ENCODE results near the gene ASPSCR1.

The ASPSCR1 gene

DNA sequence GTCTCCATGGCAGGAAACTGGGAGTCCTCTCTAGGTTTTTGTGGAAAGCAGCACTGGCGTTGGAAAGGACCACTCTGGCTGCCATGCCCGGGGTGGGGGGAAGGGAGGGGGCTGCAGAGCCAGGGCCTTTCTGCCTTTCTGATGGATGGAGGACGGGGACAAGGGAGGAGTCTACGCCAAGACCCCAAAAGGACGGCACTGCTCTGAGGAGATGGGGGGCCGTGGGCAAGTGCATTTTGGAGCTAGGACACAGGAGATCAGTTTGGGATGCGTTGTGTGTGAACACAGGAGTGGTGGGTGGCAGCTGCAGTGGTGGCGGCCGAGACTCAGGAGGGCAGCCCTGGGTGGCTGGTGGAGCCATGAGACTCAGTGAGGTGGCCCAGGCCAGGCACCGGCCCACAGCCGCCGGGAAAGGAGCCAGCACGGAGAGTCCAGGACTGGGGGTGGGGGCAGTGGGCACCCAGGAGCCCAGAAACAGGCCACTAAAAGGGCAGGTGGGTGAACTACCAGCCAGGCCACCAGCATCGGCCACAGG lies 43.2 kb downstream of the ASPSCR1 start:
- no peaks in the 10 kb centered on the region for H3K9me3 ChIP-seq (ENCODE audit: control extremely low read depth in 1 of 5, control insufficient read depth in 4 of 5, insufficient read depth in 2 of 5, low read depth in 1 of 5, low read length in 4 of 5)
- ChIA-PET CTCF (interaction anchor here (0.9 to 6.8 kb wide), 25 partner anchors 12 to 153 kb away, joined by 3 to 117 read pairs (median 5); partner anchors contain the start of genes ASPSCR1, DCXR, MAFG and NOTUM), POLR2A (interaction anchor here (2.1 kb wide), 1 partner anchor 61 kb away, joined by 11 read pairs; no protein-coding TSS in a partner anchor)
- WGBS (ENCODE audit: insufficient coverage) = 96% methylated on average over 12 of the region's 14 CpGs
- no peak for DNase-seq
- no peak overlapping the region for H3K27ac ChIP-seq (ENCODE audit: insufficient read depth in 1 of 2, low read depth in 1 of 2, low read length in 2 of 2, poor library complexity in 1 of 2, severe bottlenecking in 2 of 2)
- peaks cover 0 to 17% (median 7%) of the 10 kb centered on the region in 4 experiments for H3K36me3 ChIP-seq (ENCODE audit: control insufficient read depth in 4 of 4, insufficient read depth in 4 of 4, low read length in 3 of 4)
- no peaks in the 10 kb centered on the region for H3K27me3 ChIP-seq (replicated peaks in 2 of 5; ENCODE audit: control insufficient read depth in 4 of 5, insufficient read depth in 5 of 5, low read length in 4 of 5)
- peaks cover 0 to 30% (median 28%) of the 10 kb centered on the region in 4 experiments for H3K4me1 ChIP-seq (ENCODE audit: control extremely low read depth in 1 of 4, control insufficient read depth in 4 of 4, insufficient read depth in 4 of 4, low read length in 3 of 4)
- H3K4me3 ChIP-seq (ENCODE audit: control insufficient read depth in 1 of 7, extremely low read depth in 1 of 7, insufficient read depth in 4 of 7, low read depth in 2 of 7, low read length in 6 of 7) = no peak overlapping the region

DNA sequence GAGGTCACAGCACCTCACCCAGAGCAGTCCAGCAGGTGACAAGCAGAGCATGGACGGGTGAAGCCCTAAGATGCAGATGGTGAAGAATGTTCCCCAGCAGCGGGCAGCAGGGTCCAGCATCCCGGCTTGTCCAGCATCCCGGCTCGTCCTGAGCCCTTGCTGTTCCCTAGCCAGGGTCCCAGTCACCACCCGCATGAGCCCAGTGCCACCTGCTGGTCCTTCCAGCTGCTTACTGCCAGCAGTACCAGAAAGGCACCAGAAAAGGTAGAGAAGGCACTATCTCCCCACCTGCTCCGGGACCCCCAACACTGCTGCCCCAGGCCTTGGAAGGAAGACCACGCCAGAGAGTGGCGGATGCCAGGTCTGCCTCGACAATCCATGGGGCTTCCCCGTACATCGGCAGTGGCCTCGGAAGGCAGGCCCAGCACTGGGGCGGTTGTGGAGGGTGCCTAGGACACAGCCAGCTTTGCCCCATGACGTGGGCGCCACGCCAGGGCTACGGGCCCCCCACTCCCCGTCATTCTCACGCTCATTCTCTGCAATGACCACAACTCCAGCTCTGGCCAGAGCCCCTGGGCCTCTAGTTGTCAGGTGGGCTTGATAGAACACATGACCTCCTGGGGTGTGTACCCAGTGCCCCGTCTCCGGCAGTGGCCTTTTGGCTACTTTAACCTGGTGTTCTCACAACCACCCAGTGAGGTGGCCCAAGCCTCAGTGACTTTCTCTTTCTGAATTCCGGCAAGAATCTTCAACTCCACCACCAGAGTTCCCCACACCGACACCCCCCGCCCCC lies 43.9 kb downstream of the ASPSCR1 start:
- Histone ChIP-seq H3K4me1 (ENCODE audit: control extremely low read depth in 1 of 4, control insufficient read depth in 4 of 4, insufficient read depth in 4 of 4, low read length in 3 of 4) (peaks cover 0 to 33% (median 29%) of the 10 kb centered on the region in 4 experiments), H3K36me3 (ENCODE audit: control insufficient read depth in 4 of 4, insufficient read depth in 4 of 4, low read length in 3 of 4) (peaks cover 0 to 17% (median 7%) of the 10 kb centered on the region in 4 experiments), H3K9me3 (ENCODE audit: control extremely low read depth in 1 of 5, control insufficient read depth in 4 of 5, insufficient read depth in 2 of 5, low read depth in 1 of 5, low read length in 4 of 5) (no peaks in the 10 kb centered on the region), H3K27me3 (replicated peaks in 2 of 5; ENCODE audit: control insufficient read depth in 4 of 5, insufficient read depth in 5 of 5, low read length in 4 of 5) (no peaks in the 10 kb centered on the region), H3K4me3 (ENCODE audit: control insufficient read depth in 1 of 7, extremely low read depth in 1 of 7, insufficient read depth in 4 of 7, low read depth in 2 of 7, low read length in 6 of 7) (peak overlapping the region in 6 of 7 experiments; percentile 8 to 85 (median 80)), H3K27ac (ENCODE audit: insufficient read depth in 1 of 2, low read depth in 1 of 2, low read length in 2 of 2, poor library complexity in 1 of 2, severe bottlenecking in 2 of 2) (peak overlapping the region in 1 of 2 experiments; percentile 76)
- 43% methylated on average over 19 of the region's 25 CpGs for WGBS (ENCODE audit: insufficient coverage)
- DNase-seq = peak; percentile 63 to 77 (median 70)
- ChIA-PET CTCF (interaction anchor here (0.5 to 6.8 kb wide), 22 partner anchors 13 to 154 kb away, joined by 3 to 117 read pairs (median 4); partner anchors contain the start of genes ASPSCR1, MAFG and NOTUM), POLR2A (interaction anchor here (2.1 kb wide), 1 partner anchor 62 kb away, joined by 11 read pairs; no protein-coding TSS in a partner anchor)

DNA sequence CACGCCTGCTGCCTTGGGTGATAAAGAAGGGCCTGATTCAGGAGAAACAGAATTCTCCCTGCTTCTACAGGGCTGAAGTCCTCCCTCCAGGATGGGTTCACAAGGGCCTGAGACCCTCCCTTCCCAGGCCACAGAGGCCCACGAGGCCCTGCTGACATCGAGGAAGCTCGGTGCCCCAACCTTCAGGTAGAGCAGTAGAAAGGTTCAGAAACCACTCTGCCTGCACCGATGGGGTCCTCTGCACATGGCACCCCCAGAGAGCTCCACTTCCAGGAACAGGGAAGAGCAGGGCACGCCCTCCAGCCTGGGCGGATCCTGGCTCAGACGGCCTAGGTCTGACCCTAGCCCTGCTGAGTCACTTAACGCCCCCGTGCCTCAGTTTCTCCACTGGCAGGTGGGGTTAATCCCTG lies 44.5 kb downstream of the ASPSCR1 start:
- H3K4me1 ChIP-seq (ENCODE audit: control extremely low read depth in 1 of 4, control insufficient read depth in 4 of 4, insufficient read depth in 4 of 4, low read length in 3 of 4) = peaks cover 0 to 37% (median 29%) of the 10 kb centered on the region in 4 experiments
- ChIA-PET POLR2A (interaction anchor here (0.6 to 2.1 kb wide), 2 partner anchors 62 to 353 kb away, joined by 4 to 11 read pairs; no protein-coding TSS in a partner anchor), CTCF (interaction anchor here (0.7 to 6.8 kb wide), 17 partner anchors 13 to 154 kb away, joined by 3 to 117 read pairs (median 6); partner anchors contain the start of genes ASPSCR1, MAFG and NOTUM)
- H3K27me3 ChIP-seq (replicated peaks in 2 of 5; ENCODE audit: control insufficient read depth in 4 of 5, insufficient read depth in 5 of 5, low read length in 4 of 5) = no peaks in the 10 kb centered on the region
- peak overlapping the region; percentile 64 to 85 (median 77) for H3K4me3 ChIP-seq (ENCODE audit: control insufficient read depth in 1 of 7, extremely low read depth in 1 of 7, insufficient read depth in 4 of 7, low read depth in 2 of 7, low read length in 6 of 7)
- DNase-seq = no peak
- H3K27ac ChIP-seq (ENCODE audit: insufficient read depth in 1 of 2, low read depth in 1 of 2, low read length in 2 of 2, poor library complexity in 1 of 2, severe bottlenecking in 2 of 2) = peak overlapping the region in 1 of 2 experiments; percentile 76
- H3K36me3 ChIP-seq (ENCODE audit: control insufficient read depth in 4 of 4, insufficient read depth in 4 of 4, low read length in 3 of 4) = peaks cover 0 to 19% (median 7%) of the 10 kb centered on the region in 4 experiments
- H3K9me3 ChIP-seq (ENCODE audit: control extremely low read depth in 1 of 5, control insufficient read depth in 4 of 5, insufficient read depth in 2 of 5, low read depth in 1 of 5, low read length in 4 of 5) = no peaks in the 10 kb centered on the region
- WGBS (ENCODE audit: insufficient coverage) = 7% methylated on average over 9 of the region's 10 CpGs

DNA sequence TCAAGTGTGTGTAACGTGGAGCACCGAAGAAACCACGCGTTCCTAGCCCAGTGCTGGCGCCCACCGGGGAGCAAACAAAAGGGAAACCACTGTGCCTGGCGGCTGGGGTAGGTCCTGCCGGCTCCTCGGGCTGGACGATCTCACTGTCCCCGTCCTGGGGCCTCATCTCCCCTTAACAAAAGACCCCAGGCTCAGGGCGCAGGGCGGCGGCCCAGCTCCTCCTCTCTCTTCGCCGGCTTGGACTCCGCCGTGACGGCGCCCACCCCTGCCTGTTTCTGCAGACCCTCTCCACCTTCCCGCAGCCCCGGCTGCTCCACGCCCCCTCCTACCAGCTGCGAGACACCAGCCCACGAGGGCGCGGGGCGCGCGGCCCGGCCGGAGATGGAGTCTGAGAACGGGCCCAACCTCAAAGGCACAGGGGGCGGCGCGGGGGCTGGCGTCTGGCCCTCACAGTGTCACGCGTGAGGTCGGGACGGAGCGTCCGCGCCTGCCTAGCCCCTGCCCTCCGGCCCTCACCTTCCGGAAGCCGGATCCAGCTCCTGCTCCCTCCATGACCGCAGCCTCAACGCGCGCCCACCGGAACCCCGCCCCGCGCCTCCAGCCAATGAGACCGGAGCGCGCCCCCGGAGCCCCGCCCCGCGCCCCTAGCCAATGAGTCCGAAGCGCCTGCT lies 45.0 kb downstream of the ASPSCR1 start, which contains the start of gene CENPX:
CENPX (minus strand) TSS at position 569 of the 671 bp plus-strand sequence; CDS start at position 552, 17 bp downstream.
- peak in 1 of 3 donors; percentile 37 for DNase-seq
- peak within 1 kb of the TSS in 1 of 2 experiments; percentile 76 for H3K27ac ChIP-seq (ENCODE audit: insufficient read depth in 1 of 2, low read depth in 1 of 2, low read length in 2 of 2, poor library complexity in 1 of 2, severe bottlenecking in 2 of 2)
- CTCF ChIA-PET = interaction anchor here (1.3 to 6.8 kb wide), 9 partner anchors 14 to 94 kb away, joined by 3 to 117 read pairs (median 5); partner anchors contain the start of gene NOTUM
- peaks cover 0 to 40% (median 29%) of the 10 kb centered on the region in 4 experiments for H3K4me1 ChIP-seq (ENCODE audit: control extremely low read depth in 1 of 4, control insufficient read depth in 4 of 4, insufficient read depth in 4 of 4, low read length in 3 of 4)
- peaks cover 0 to 19% (median 7%) of the 10 kb centered on the region in 4 experiments for H3K36me3 ChIP-seq (ENCODE audit: control insufficient read depth in 4 of 4, insufficient read depth in 4 of 4, low read length in 3 of 4)
- H3K4me3 ChIP-seq (ENCODE audit: control insufficient read depth in 1 of 7, extremely low read depth in 1 of 7, insufficient read depth in 4 of 7, low read depth in 2 of 7, low read length in 6 of 7) = peak within 1 kb of the TSS; percentile 64 to 85 (median 80)
- H3K9me3 ChIP-seq (ENCODE audit: control extremely low read depth in 1 of 5, control insufficient read depth in 4 of 5, insufficient read depth in 2 of 5, low read depth in 1 of 5, low read length in 4 of 5) = no peaks in the 10 kb centered on the region
- WGBS (ENCODE audit: insufficient coverage) = under 1% methylated on average over 56 of the region's 64 CpGs
- POLR2A ChIA-PET = interaction anchor here (0.5 to 2.1 kb wide), 3 partner anchors 46 to 354 kb away, joined by 4 to 11 read pairs (median 4); no protein-coding TSS in a partner anchor
- no peaks in the 10 kb centered on the region for H3K27me3 ChIP-seq (replicated peaks in 2 of 5; ENCODE audit: control insufficient read depth in 4 of 5, insufficient read depth in 5 of 5, low read length in 4 of 5)

DNA sequence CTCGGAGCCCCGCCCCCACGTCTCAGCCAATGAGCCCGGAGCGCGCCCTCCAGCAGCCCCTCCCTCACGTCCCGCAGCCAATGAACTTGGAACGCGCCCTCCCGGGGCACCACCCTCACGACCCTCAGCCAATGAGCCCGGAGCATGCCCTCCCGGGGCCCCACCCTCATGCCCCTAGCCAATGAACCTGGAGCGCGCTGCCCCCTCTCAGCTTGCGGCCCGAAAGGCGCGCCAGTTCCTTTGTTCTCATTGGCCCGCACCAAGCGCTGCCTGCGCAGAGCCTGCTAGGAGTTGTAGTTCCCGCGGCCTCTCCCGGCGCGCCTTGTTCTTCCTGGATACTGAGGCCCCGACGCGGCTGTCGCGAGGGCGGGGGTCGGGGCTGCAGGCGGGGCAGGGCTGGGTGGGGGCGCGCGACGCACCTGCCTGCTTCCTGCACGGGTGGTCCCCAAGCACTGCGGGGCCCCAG lies 45.6 kb downstream of the ASPSCR1 start, which contains the start of gene LRRC45:
LRRC45 (plus strand) TSS at position 325 of the 466 bp plus-strand sequence. CDS start 339 bp downstream, outside the sequence.
- CTCF ChIA-PET = interaction anchor here (1.3 to 6.8 kb wide), 6 partner anchors 14 to 95 kb away, joined by 3 to 117 read pairs (median 12); partner anchors contain the start of gene NOTUM
- Histone ChIP-seq H3K27ac (ENCODE audit: insufficient read depth in 1 of 2, low read depth in 1 of 2, low read length in 2 of 2, poor library complexity in 1 of 2, severe bottlenecking in 2 of 2) (peak within 1 kb of the TSS in 1 of 2 experiments; percentile 76), H3K36me3 (ENCODE audit: control insufficient read depth in 4 of 4, insufficient read depth in 4 of 4, low read length in 3 of 4) (peaks cover 0 to 14% (median 6%) of the 10 kb centered on the region in 4 experiments), H3K27me3 (replicated peaks in 2 of 5; ENCODE audit: control insufficient read depth in 4 of 5, insufficient read depth in 5 of 5, low read length in 4 of 5) (no peaks in the 10 kb centered on the region), H3K4me3 (ENCODE audit: control insufficient read depth in 1 of 7, extremely low read depth in 1 of 7, insufficient read depth in 4 of 7, low read depth in 2 of 7, low read length in 6 of 7) (peak within 1 kb of the TSS; percentile 64 to 85 (median 80)), H3K4me1 (ENCODE audit: control extremely low read depth in 1 of 4, control insufficient read depth in 4 of 4, insufficient read depth in 4 of 4, low read length in 3 of 4) (peaks cover 0 to 40% (median 29%) of the 10 kb centered on the region in 4 experiments), H3K9me3 (ENCODE audit: control extremely low read depth in 1 of 5, control insufficient read depth in 4 of 5, insufficient read depth in 2 of 5, low read depth in 1 of 5, low read length in 4 of 5) (no peaks in the 10 kb centered on the region)
- 0% methylated on average over 42 of the region's 42 CpGs for WGBS (ENCODE audit: insufficient coverage)
- POLR2A ChIA-PET = interaction anchor here (0.5 kb wide), 2 partner anchors 46 to 93 kb away, joined by 3 to 4 read pairs; no protein-coding TSS in a partner anchor
- DNase-seq = peak; percentile 99 to 100 (median 100)

Measured in common myeloid progenitor, CD34-positive (primary cell).